Memory B cell (primary cell): ENCODE data around the gene LIFR.
"Not testable (repeated sequence)": the region's sequence is repeated elsewhere in the genome, so short reads cannot be mapped to it uniquely, and the experiment has no call there.

Experiments used
- ATAC-seq: fragments of 150-1000 bp; cut with Tn5 transposase; 2 replicates; pipeline ENCODE4 v1.10.0; 2021; ENCODE audit warnings: low read depth, mild to moderate bottlenecking, moderate library complexity
- DNase-seq, 2 donors: peaks; one replicate each; pipeline ENCODE4 v3.0.0; 2022; ENCODE audit warnings: low spot score in 2 of 2
- H3K27ac Mint-ChIP-seq: one replicate; pipeline ENCODE4 v1.8.0; 2022; ENCODE audit warnings: mild to moderate bottlenecking, moderate library complexity, mixed read lengths
- H3K27me3 Mint-ChIP-seq: one replicate; pipeline ENCODE4 v1.8.0; 2022; ENCODE audit warnings: mixed read lengths
- H3K36me3 Mint-ChIP-seq: one replicate; pipeline ENCODE4 v1.8.0; 2022; ENCODE audit warnings: mild to moderate bottlenecking, mixed read lengths
- H3K4me1 Mint-ChIP-seq: one replicate; pipeline ENCODE4 v1.8.0; 2022; ENCODE audit warnings: mixed read lengths
- H3K4me3 Mint-ChIP-seq: one replicate; pipeline ENCODE4 v1.8.0; 2022; ENCODE audit warnings: mild to moderate bottlenecking, moderate library complexity, mixed read lengths
- H3K9me3 Mint-ChIP-seq: one replicate; pipeline ENCODE4 v1.8.0; 2022; ENCODE audit warnings: mixed read lengths

LIFR gene

GRCh38 chr5:38532165-38532669, 24.2 kb downstream of the LIFR start:
- H3K4me1 Mint-ChIP-seq: peaks cover 11% of the 10 kb centered on the region
- peaks cover 4% of the 10 kb centered on the region for H3K9me3 Mint-ChIP-seq
- no peak for DNase-seq
- no peaks in the 10 kb centered on the region for H3K36me3 Mint-ChIP-seq
- H3K27me3 Mint-ChIP-seq: peaks cover 5% of the 10 kb centered on the region
- no peak overlapping the region for H3K4me3 Mint-ChIP-seq
- no peak for ATAC-seq
- H3K27ac Mint-ChIP-seq: no peak overlapping the region

GRCh38 chr5:38531518-38531917, 24.9 kb downstream of the LIFR start:
- DNase-seq (no peak), ATAC-seq (no peak)
- no peaks in the 10 kb centered on the region for H3K36me3 Mint-ChIP-seq
- peaks cover 4% of the 10 kb centered on the region for H3K9me3 Mint-ChIP-seq
- no peak overlapping the region for H3K4me3 Mint-ChIP-seq
- peaks cover 3% of the 10 kb centered on the region for H3K27me3 Mint-ChIP-seq
- peaks cover 11% of the 10 kb centered on the region for H3K4me1 Mint-ChIP-seq
- no peak overlapping the region for H3K27ac Mint-ChIP-seq

- ATAC-seq (no peak), DNase-seq (no peak)
- Mint-ChIP-seq H3K4me1 (peaks cover 11% of the 10 kb centered on the region), H3K4me3 (no peak overlapping the region), H3K27ac (no peak overlapping the region), H3K36me3 (no peaks in the 10 kb centered on the region), H3K9me3 (peaks cover 4% of the 10 kb centered on the region), H3K27me3 (peaks cover 3% of the 10 kb centered on the region)
These were observed 26.3 kb downstream of the LIFR start for GRCh38 chr5:38529955-38530646.

GRCh38 chr5:38528162-38528703, 28.2 kb downstream of the LIFR start:
- H3K36me3 Mint-ChIP-seq: no peaks in the 10 kb centered on the region
- ATAC-seq: no peak

GRCh38 chr5:38527475-38527874, 29.0 kb downstream of the LIFR start:
- peaks cover 12% of the 10 kb centered on the region for H3K27me3 Mint-ChIP-seq
- peak; percentile 98 for ATAC-seq

More at GRCh38 chr5:38528162-38528703, 28.2 kb downstream of the LIFR start:
- H3K4me3 Mint-ChIP-seq: peak overlapping the region; percentile 6
- H3K4me1 Mint-ChIP-seq: peaks cover 11% of the 10 kb centered on the region
- peaks cover 12% of the 10 kb centered on the region for H3K27me3 Mint-ChIP-seq
- DNase-seq: no peak
- no peak overlapping the region for H3K27ac Mint-ChIP-seq
- peaks cover 6% of the 10 kb centered on the region for H3K9me3 Mint-ChIP-seq

GRCh38 chr5:38524022-38524421, 32.4 kb downstream of the LIFR start:
- no peak overlapping the region for H3K4me3 Mint-ChIP-seq
- no peaks in the 10 kb centered on the region for H3K36me3 Mint-ChIP-seq
- H3K9me3 Mint-ChIP-seq: peaks cover 10% of the 10 kb centered on the region
- peaks cover 14% of the 10 kb centered on the region for H3K27me3 Mint-ChIP-seq
- DNase-seq: no peak
- no peak overlapping the region for H3K27ac Mint-ChIP-seq
- peaks cover 11% of the 10 kb centered on the region for H3K4me1 Mint-ChIP-seq
- no peak for ATAC-seq

More at GRCh38 chr5:38527475-38527874, 29.0 kb downstream of the LIFR start:
- Mint-ChIP-seq H3K9me3 (peaks cover 6% of the 10 kb centered on the region), H3K4me3 (no peak overlapping the region), H3K27ac (no peak overlapping the region), H3K36me3 (no peaks in the 10 kb centered on the region), H3K4me1 (peaks cover 11% of the 10 kb centered on the region)
- DNase-seq: peak in 1 of 2 donors; percentile 14

- H3K4me3 Mint-ChIP-seq: no peak overlapping the region
- H3K36me3 Mint-ChIP-seq: no peaks in the 10 kb centered on the region
- H3K4me1 Mint-ChIP-seq: no peaks in the 10 kb centered on the region
- peaks cover 7% of the 10 kb centered on the region for H3K9me3 Mint-ChIP-seq
- ATAC-seq (no peak), DNase-seq (no peak)
- H3K27ac Mint-ChIP-seq: no peak overlapping the region
- H3K27me3 Mint-ChIP-seq: peaks cover 10% of the 10 kb centered on the region
These were observed 37.0 kb downstream of the LIFR start for GRCh38 chr5:38519476-38519875.

- DNase-seq (no peak), ATAC-seq (no peak)
- H3K36me3 Mint-ChIP-seq: no peaks in the 10 kb centered on the region
- peaks cover 6% of the 10 kb centered on the region for H3K27me3 Mint-ChIP-seq
- H3K4me1 Mint-ChIP-seq: no peaks in the 10 kb centered on the region
- no peak overlapping the region for H3K4me3 Mint-ChIP-seq
- no peak overlapping the region for H3K27ac Mint-ChIP-seq
- H3K9me3 Mint-ChIP-seq: peaks cover 5% of the 10 kb centered on the region
These were observed 38.1 kb downstream of the LIFR start for GRCh38 chr5:38518341-38518740.

GRCh38 chr5:38516649-38517048, 39.8 kb downstream of the LIFR start:
- H3K27ac Mint-ChIP-seq, H3K27me3 Mint-ChIP-seq, H3K4me3 Mint-ChIP-seq, ATAC-seq, H3K9me3 Mint-ChIP-seq, DNase-seq, H3K36me3 Mint-ChIP-seq, H3K4me1 Mint-ChIP-seq: not testable (repeated sequence)

- no peaks in the 10 kb centered on the region for H3K36me3 Mint-ChIP-seq
- H3K9me3 Mint-ChIP-seq: peaks cover 5% of the 10 kb centered on the region
- no peak overlapping the region for H3K4me3 Mint-ChIP-seq
- DNase-seq: no peak
- no peaks in the 10 kb centered on the region for H3K4me1 Mint-ChIP-seq
- no peaks in the 10 kb centered on the region for H3K27me3 Mint-ChIP-seq
- no peak overlapping the region for H3K27ac Mint-ChIP-seq
- no peak for ATAC-seq
These were observed 40.8 kb downstream of the LIFR start for GRCh38 chr5:38515646-38516045.

GRCh38 chr5:38515092-38515491, 41.4 kb downstream of the LIFR start:
- H3K4me3 Mint-ChIP-seq: no peak overlapping the region

GRCh38 chr5:38509185-38509584, 47.3 kb downstream of the LIFR start:
- ATAC-seq: no peak
- peaks cover 5% of the 10 kb centered on the region for H3K27me3 Mint-ChIP-seq

More at GRCh38 chr5:38515092-38515491, 41.4 kb downstream of the LIFR start:
- Mint-ChIP-seq H3K4me1 (no peaks in the 10 kb centered on the region), H3K27me3 (no peaks in the 10 kb centered on the region), H3K27ac (no peak overlapping the region), H3K36me3 (no peaks in the 10 kb centered on the region), H3K9me3 (peaks cover 5% of the 10 kb centered on the region)
- ATAC-seq (no peak), DNase-seq (no peak)

GRCh38 chr5:38506302-38506701, 50.1 kb downstream of the LIFR start:
- ATAC-seq (no peak), DNase-seq (no peak)
- no peaks in the 10 kb centered on the region for H3K4me1 Mint-ChIP-seq
- H3K9me3 Mint-ChIP-seq: no peaks in the 10 kb centered on the region
- H3K27ac Mint-ChIP-seq: no peak overlapping the region
- H3K27me3 Mint-ChIP-seq: peaks cover 5% of the 10 kb centered on the region
- H3K4me3 Mint-ChIP-seq: no peak overlapping the region
- no peaks in the 10 kb centered on the region for H3K36me3 Mint-ChIP-seq

More at GRCh38 chr5:38509185-38509584, 47.3 kb downstream of the LIFR start:
- Mint-ChIP-seq H3K27ac (no peak overlapping the region), H3K9me3 (no peaks in the 10 kb centered on the region), H3K4me3 (no peak overlapping the region), H3K36me3 (no peaks in the 10 kb centered on the region), H3K4me1 (no peaks in the 10 kb centered on the region)
- DNase-seq: no peak

GRCh38 chr5:38500573-38501260, 55.7 kb downstream of the LIFR start:
- Mint-ChIP-seq H3K36me3 (no peaks in the 10 kb centered on the region), H3K27me3 (peaks cover 11% of the 10 kb centered on the region), H3K4me3 (no peak overlapping the region), H3K9me3 (no peaks in the 10 kb centered on the region), H3K4me1 (no peaks in the 10 kb centered on the region), H3K27ac (no peak overlapping the region)
- no peak for ATAC-seq
- DNase-seq: no peak
